Activated naive CD4-positive, alpha-beta T cell treated with anti-CD3 and anti-CD28 coated beads, Interleukin-2, amount 10 ng/mL, durations not matched to agents 5 hours and 36 hours (primary cell): ENCODE measurements around the gene RAB38. TPM values are rescaled to one million over a fixed set of nuclear protein-coding genes. Genes with fewer than 3 reads are reported as not detected.

ENCODE experiments used
- microRNA-seq: library from miRNA; unstranded; fragments of <30 nt; microRNA quantifications from one replicate; pipeline ENCODE4 v1.2.0, GENCODE V29; 2022; ENCODE audit warnings: borderline microRNAs expressed, borderline replicate concordance
- total RNA-seq, 2 experiments: library from RNA; stranded (reverse); gene quantifications; one replicate each; pipeline ENCODE4 v1.2.3, GENCODE V29; 2021

RAB38 gene
- total RNA-seq = under 1 TPM; 0.82 to 0.91 TPM

GRCh38 chr11:88174709-88175568 is at the start of gene RAB38:
RAB38 (minus strand) TSS chr11:88175443; CDS start chr11:88175384, 59 bp downstream.

Small RNAs within 50 kb of the gene (microRNA-seq; reads per million reads assigned to microRNA genes)
- gene MIR3166 = not detected

Other genes with a start within 250 kb of the RAB38 start
- 100 to 1,000 TPM; 153 TPM for gene CTSC, start 162.3 kb upstream of the RAB38 start, total RNA-seq